Neural progenitor cell (in vitro differentiated cells): ENCODE measurements around the gene SMAD7. TPM values are rescaled to one million over a fixed set of nuclear protein-coding genes. Genes with fewer than 3 reads are reported as not detected.

Source experiments
- DNase-seq: peaks from one replicate; pipeline ENCODE4 v3.0.0-alpha.2; 2016; ENCODE audit warnings: low spot score
- H2AFZ ChIP-seq: fragments of 200-600 bp; sonication (generic); replicated peaks from 2 replicates; pipeline ENCODE4 v1.6.1; 2016; ENCODE audit warnings: antibody characterized with exemption
- H3F3A ChIP-seq: fragments of 200-600 bp; sonication (generic); 2 replicates; pipeline ENCODE4 v1.6.1; 2016; ENCODE audit warnings: antibody characterized with exemption, low read depth
- H3K27ac ChIP-seq: fragments of 200-600 bp; sonication (generic); 2 replicates; pipeline ENCODE4 v1.5.1; 2016; ENCODE audit warnings: mild to moderate bottlenecking
- H3K27me3 ChIP-seq: fragments of 200-600 bp; sonication (generic); 2 replicates; pipeline ENCODE4 v1.6.1; 2016; ENCODE audit warnings: mild to moderate bottlenecking, moderate library complexity
- H3K36me3 ChIP-seq: fragments of 200-600 bp; sonication (generic); 2 replicates; pipeline ENCODE4 v1.5.1; 2016
- H3K4me1 ChIP-seq: fragments of 200-600 bp; sonication (generic); 2 replicates; pipeline ENCODE4 v1.6.1; 2016; ENCODE audit warnings: mixed run types
- H3K4me2 ChIP-seq: fragments of 200-600 bp; sonication (generic); 2 replicates; pipeline ENCODE4 v1.6.1; 2016
- H3K4me3 ChIP-seq: fragments of 200-600 bp; sonication (generic); 2 replicates; pipeline ENCODE4 v1.5.1; 2016
- H3K79me2 ChIP-seq: fragments of 200-600 bp; sonication (generic); 2 replicates; pipeline ENCODE4 v1.6.1; 2016; ENCODE audit warnings: low read depth
- H3K9ac ChIP-seq: fragments of 200-600 bp; sonication (generic); 2 replicates; pipeline ENCODE4 v1.6.1; 2016
- H3K9me3 ChIP-seq: fragments of 200-600 bp; sonication (generic); 2 replicates; pipeline ENCODE4 v1.5.1; 2016; ENCODE audit warnings: low read depth
- H4K20me1 ChIP-seq: fragments of 200-600 bp; sonication (generic); 2 replicates; pipeline ENCODE4 v1.6.1; 2016; ENCODE audit warnings: low read depth
- H3K27ac Mint-ChIP-seq: 3 replicates; pipeline ENCODE4 v1.8.0; 2021; ENCODE audit warnings: mixed read lengths
- H3K27me3 Mint-ChIP-seq: 2 replicates; pipeline ENCODE4 v1.8.0; 2022; ENCODE audit warnings: low read depth, mild to moderate bottlenecking, inconsistent platforms, moderate library complexity, mixed read lengths; ENCODE audit not compliant: insufficient read depth
- H3K36me3 Mint-ChIP-seq: 3 replicates; pipeline ENCODE4 v1.8.0; 2021; ENCODE audit warnings: mixed read lengths
- H3K4me1 Mint-ChIP-seq: 3 replicates; pipeline ENCODE4 v1.8.0; 2021; ENCODE audit warnings: mixed read lengths
- H3K4me3 Mint-ChIP-seq: 3 replicates; pipeline ENCODE4 v1.8.0; 2021; ENCODE audit warnings: mild to moderate bottlenecking, moderate library complexity, mixed read lengths
- H3K9me3 Mint-ChIP-seq: 3 replicates; pipeline ENCODE4 v1.8.0; 2020; ENCODE audit warnings: mixed read lengths
- EZH2 ChIP-seq: fragments of 200-600 bp; sonication (generic); IDR thresholded peaks from 2 replicates; pipeline ENCODE4 v1.6.1; 2017; ENCODE audit warnings: antibody characterized with exemption, mild to moderate bottlenecking, moderate library complexity
- EZH2phosphoT487 ChIP-seq: fragments of 200-600 bp; sonication (generic); IDR thresholded peaks from 2 replicates; pipeline ENCODE4 v1.6.1; 2017; ENCODE audit warnings: antibody characterized with exemption
- total RNA-seq: library from RNA; depleted of rRNA; stranded (reverse); fragments of >200 nt; gene quantifications from 2 replicates; pipeline ENCODE4 v1.2.3, GENCODE V29; 2015; ENCODE audit warnings: low replicate concordance
- TF ChIP-seq, protein P1 (sequence below): fragments of 200-600 bp; sonication (generic); IDR thresholded peaks from 2 replicates; pipeline ENCODE4 v1.5.1; 2017; ENCODE audit warnings: antibody characterized with exemption, mild to moderate bottlenecking

The SMAD7 gene
- total RNA-seq, 1 donor from 2014 or later: 1.1 TPM

DNA sequence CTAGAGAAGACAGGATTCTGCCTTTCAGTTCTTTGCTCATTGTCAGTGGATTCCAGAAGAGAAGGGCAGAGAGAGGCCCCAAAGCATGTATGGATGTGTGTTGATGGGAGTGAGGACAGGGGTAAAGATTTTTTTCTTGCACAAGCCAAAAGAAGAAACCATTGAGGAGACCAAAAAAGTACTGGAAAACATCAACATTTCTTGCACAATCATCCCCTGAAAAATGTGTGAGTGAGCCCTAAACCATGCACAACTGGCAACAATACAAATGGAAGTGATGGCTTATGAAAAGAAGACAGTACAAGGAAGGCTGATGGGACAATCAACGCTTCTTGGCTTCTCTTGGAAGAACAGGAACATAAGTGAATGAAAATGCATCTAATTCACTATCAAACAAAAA is 5.6 kb upstream of the SMAD7 start:
- no peak overlapping the region for H3K4me2 ChIP-seq
- no peaks in the 10 kb centered on the region for H3K36me3 ChIP-seq
- no peak for DNase-seq
- no peaks in the 10 kb centered on the region for H3K9me3 Mint-ChIP-seq
- peaks cover 63% of the 10 kb centered on the region for H3F3A ChIP-seq
- H3K4me3 Mint-ChIP-seq: no peak overlapping the region
- no peak overlapping the region for H3K4me3 ChIP-seq
- H3K4me1 Mint-ChIP-seq: peaks cover 45% of the 10 kb centered on the region
- H3K36me3 Mint-ChIP-seq: no peaks in the 10 kb centered on the region
- H3K4me1 ChIP-seq: peaks cover 28% of the 10 kb centered on the region
- peaks cover 15% of the 10 kb centered on the region for H3K27me3 Mint-ChIP-seq
- H4K20me1 ChIP-seq: no peaks in the 10 kb centered on the region
- no peak overlapping the region for H3K27ac ChIP-seq
- no peak overlapping the region for H2AFZ ChIP-seq
- no peak overlapping the region for H3K27ac Mint-ChIP-seq
- TF ChIP-seq EZH2 (no peak), EZH2phosphoT487 (no peak)
- TF ChIP-seq, protein P1, sequence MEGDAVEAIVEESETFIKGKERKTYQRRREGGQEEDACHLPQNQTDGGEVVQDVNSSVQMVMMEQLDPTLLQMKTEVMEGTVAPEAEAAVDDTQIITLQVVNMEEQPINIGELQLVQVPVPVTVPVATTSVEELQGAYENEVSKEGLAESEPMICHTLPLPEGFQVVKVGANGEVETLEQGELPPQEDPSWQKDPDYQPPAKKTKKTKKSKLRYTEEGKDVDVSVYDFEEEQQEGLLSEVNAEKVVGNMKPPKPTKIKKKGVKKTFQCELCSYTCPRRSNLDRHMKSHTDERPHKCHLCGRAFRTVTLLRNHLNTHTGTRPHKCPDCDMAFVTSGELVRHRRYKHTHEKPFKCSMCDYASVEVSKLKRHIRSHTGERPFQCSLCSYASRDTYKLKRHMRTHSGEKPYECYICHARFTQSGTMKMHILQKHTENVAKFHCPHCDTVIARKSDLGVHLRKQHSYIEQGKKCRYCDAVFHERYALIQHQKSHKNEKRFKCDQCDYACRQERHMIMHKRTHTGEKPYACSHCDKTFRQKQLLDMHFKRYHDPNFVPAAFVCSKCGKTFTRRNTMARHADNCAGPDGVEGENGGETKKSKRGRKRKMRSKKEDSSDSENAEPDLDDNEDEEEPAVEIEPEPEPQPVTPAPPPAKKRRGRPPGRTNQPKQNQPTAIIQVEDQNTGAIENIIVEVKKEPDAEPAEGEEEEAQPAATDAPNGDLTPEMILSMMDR: no peak
- no peaks in the 10 kb centered on the region for H3K79me2 ChIP-seq
- no peak overlapping the region for H3K9ac ChIP-seq
- H3K9me3 ChIP-seq: no peaks in the 10 kb centered on the region
- peaks cover 72% of the 10 kb centered on the region for H3K27me3 ChIP-seq

DNA sequence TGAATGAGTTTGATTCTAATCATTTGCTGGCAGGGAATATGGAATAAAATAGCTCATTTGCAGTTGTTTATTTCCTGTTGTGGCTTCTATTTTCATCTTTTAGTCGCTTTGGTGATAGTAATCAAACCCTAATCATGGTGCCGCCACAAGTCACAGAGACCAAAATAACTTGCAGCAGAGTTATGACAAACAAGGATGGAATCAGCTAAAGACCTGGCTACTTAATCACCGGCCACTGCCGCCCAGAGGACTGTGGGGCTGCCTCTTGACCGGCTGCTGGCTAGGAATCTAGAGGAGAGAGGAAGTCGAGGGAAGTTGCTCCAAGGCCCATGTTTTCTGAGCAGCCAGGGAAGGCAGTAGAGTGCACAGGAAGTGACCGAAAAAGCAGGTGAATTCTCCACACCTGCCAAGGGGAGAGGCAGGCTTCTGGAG is 5.1 kb upstream of the SMAD7 start:
- H3K27ac Mint-ChIP-seq: no peak overlapping the region

DNA sequence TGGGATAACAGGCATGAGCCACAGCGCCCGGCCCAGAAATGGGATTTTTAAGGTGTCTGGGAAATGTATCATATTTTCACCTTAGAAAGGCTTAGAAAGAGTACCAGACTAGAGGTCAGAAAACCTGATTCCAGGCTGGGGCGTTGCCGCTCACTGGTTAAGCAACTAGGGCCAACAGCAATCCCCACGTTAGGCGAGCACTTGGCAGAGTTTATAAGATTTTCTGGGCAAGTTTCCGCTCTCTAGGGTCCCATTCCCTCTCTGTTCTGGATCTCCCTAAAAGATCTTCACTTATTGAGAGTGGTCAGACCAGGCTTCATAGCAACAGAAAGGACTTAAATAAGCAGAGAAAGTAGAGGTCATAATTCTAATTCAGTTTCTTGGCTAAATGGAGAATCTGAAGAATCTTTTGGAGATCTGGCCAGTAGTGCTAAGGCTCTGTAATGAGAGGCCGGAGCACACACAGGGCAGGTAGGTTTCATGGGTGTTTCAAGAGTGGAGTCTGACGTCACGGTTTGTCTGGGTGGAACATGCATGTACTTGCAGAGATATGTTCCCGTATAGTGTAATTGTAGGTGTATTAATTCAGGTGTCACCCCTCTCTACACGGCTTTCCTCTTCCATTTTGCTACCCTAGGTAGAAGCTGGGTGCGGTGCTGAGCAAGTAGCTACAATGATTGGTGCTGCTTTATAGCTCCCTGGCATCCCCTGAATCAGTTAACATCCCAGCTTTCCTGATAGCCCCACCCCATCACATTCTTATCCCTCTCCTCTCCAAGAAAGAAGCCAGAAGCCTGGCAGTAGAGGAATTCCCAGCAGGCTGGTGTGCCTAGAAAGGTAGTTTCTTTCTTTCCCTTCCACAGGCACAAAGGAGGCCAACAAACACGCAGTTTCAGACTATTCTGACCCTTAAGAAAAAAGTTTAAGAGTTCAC is 4.4 kb upstream of the SMAD7 start:
- no peak overlapping the region for H3K27ac ChIP-seq
- peak; percentile 42 for DNase-seq
- Mint-ChIP-seq H3K4me3 (no peak overlapping the region), H3K27me3 (peaks cover 12% of the 10 kb centered on the region), H3K36me3 (no peaks in the 10 kb centered on the region), H3K9me3 (no peaks in the 10 kb centered on the region), H3K27ac (no peak overlapping the region), H3K4me1 (peaks cover 36% of the 10 kb centered on the region)
- TF ChIP-seq, protein P1: no peak
- TF ChIP-seq EZH2phosphoT487 (no peak), EZH2 (no peak)
- H2AFZ ChIP-seq: no peak overlapping the region
- H3K9me3 ChIP-seq: no peaks in the 10 kb centered on the region
- peaks cover 62% of the 10 kb centered on the region for H3F3A ChIP-seq
- H3K27me3 ChIP-seq: peaks cover 75% of the 10 kb centered on the region
- H3K4me3 ChIP-seq: no peak overlapping the region
- H3K4me2 ChIP-seq: no peak overlapping the region
- peaks cover 5% of the 10 kb centered on the region for H4K20me1 ChIP-seq
- H3K4me1 ChIP-seq: peaks cover 31% of the 10 kb centered on the region
- H3K9ac ChIP-seq: no peak overlapping the region
- H3K79me2 ChIP-seq: no peaks in the 10 kb centered on the region
- no peaks in the 10 kb centered on the region for H3K36me3 ChIP-seq

More for the DNA sequence above, 5.1 kb upstream of the SMAD7 start:
- Histone ChIP-seq H3K4me2 (no peak overlapping the region), H3K36me3 (no peaks in the 10 kb centered on the region), H3K9me3 (no peaks in the 10 kb centered on the region), H3K4me3 (no peak overlapping the region), H3K79me2 (no peaks in the 10 kb centered on the region), H3K27ac (no peak overlapping the region), H3K4me1 (peaks cover 32% of the 10 kb centered on the region), H2AFZ (no peak overlapping the region), H3K27me3 (peaks cover 75% of the 10 kb centered on the region), H4K20me1 (peaks cover 2% of the 10 kb centered on the region), H3F3A (peaks cover 66% of the 10 kb centered on the region), H3K9ac (no peak overlapping the region)
- Mint-ChIP-seq H3K4me3 (no peak overlapping the region), H3K27me3 (peaks cover 15% of the 10 kb centered on the region), H3K36me3 (no peaks in the 10 kb centered on the region), H3K4me1 (peaks cover 43% of the 10 kb centered on the region), H3K9me3 (no peaks in the 10 kb centered on the region)
- no peak for TF ChIP-seq EZH2phosphoT487
- TF ChIP-seq, protein P1: no peak
- no peak for TF ChIP-seq EZH2
- no peak for DNase-seq
